ENCODE data around the gene CREB3L2. TPM values are rescaled to one million over a fixed set of nuclear protein-coding genes. Genes with fewer than 3 reads are reported as not detected.

Gene CREB3L2
- polyA plus RNA-seq, 3 donors, result 6.9 to 12.9 (median 11.9) TPM

GRCh38 chr7:137913985-137914384 is 87.9 kb downstream of the CREB3L2 start:
- Histone ChIP-seq H3K27me3 (ENCODE audit: control insufficient read depth in 2 of 2, insufficient read depth in 2 of 2, low read length in 2 of 2) (no peaks in the 10 kb centered on the region), H3K27ac (ENCODE audit: low read depth in 1 of 2, low read length in 2 of 2) (no peak overlapping the region), H2AFZ (ENCODE audit: insufficient read depth, low read depth, low read length, poor library complexity, severe bottlenecking) (no peak overlapping the region), H3K9ac (ENCODE audit: insufficient read depth, low read length, poor library complexity, severe bottlenecking) (no peak overlapping the region), H3K4me3 (replicated peaks in 1 of 3; ENCODE audit: low read depth in 2 of 3, low read length in 3 of 3) (no peak overlapping the region), H4K20me1 (ENCODE audit: insufficient read depth, low read length) (peaks cover 9% of the 10 kb centered on the region), H3K4me1 (ENCODE audit: control insufficient read depth in 1 of 2, insufficient read depth in 2 of 2, low read length in 2 of 2) (no peaks in the 10 kb centered on the region), H3K4me2 (replicated peaks; ENCODE audit: extremely low read depth, low read length, poor library complexity, severe bottlenecking) (no peak overlapping the region), H3K36me3 (replicated peaks in 1 of 2; ENCODE audit: control insufficient read depth in 1 of 2, insufficient read depth in 2 of 2, low read length in 2 of 2) (peaks cover 72 to 93% of the 10 kb centered on the region in 2 donors), H3K79me2 (ENCODE audit: insufficient read depth, low read length) (peaks cover 29% of the 10 kb centered on the region), H3K9me3 (replicated peaks in 1 of 2; ENCODE audit: control insufficient read depth in 1 of 2, insufficient read depth in 1 of 2, low read length in 2 of 2) (no peaks in the 10 kb centered on the region)
- H3K27me3 Mint-ChIP-seq (ENCODE audit: low read depth in 3 of 3), result peaks cover 0 to 2% (median 0%) of the 10 kb centered on the region in 3 donors
- peaks cover 73 to 86% of the 10 kb centered on the region in 2 donors for H3K36me3 Mint-ChIP-seq
- peak overlapping the region in 1 of 7 donors; percentile 77 for H3K27ac Mint-ChIP-seq
- no CpG with 5 or more reads among the region's 4 CpGs for WGBS (ENCODE audit: insufficient coverage)
- H3K4me1 Mint-ChIP-seq, result no peaks in the 10 kb centered on the region
- no peak for DNase-seq
- H3K4me3 Mint-ChIP-seq, result no peak overlapping the region
- TF ChIP-seq CTCF (IDR thresholded peaks at IDR 0.05), result no peak
- intact Hi-C loops (cut with micrococcal nuclease), result no loop called here
- no peaks in the 10 kb centered on the region for H3K9me3 Mint-ChIP-seq

GRCh38 chr7:137909042-137909441 is 92.8 kb downstream of the CREB3L2 start:
- no peak overlapping the region for H3K9ac ChIP-seq (ENCODE audit: insufficient read depth, low read length, poor library complexity, severe bottlenecking)
- WGBS (ENCODE audit: insufficient coverage), result 95% methylated on average over 5 of the region's 11 CpGs
- H3K79me2 ChIP-seq (ENCODE audit: insufficient read depth, low read length), result no peaks in the 10 kb centered on the region
- Mint-ChIP-seq H3K9me3 (peaks cover 0 to 1% (median 0%) of the 10 kb centered on the region in 7 donors), H3K36me3 (peaks cover 81 to 92% of the 10 kb centered on the region in 2 donors), H3K4me1 (peaks cover under 1% of the 10 kb centered on the region), H3K27ac (peak overlapping the region in 2 of 7 donors; percentile 32 to 45), H3K4me3 (no peak overlapping the region), H3K27me3 (ENCODE audit: low read depth in 3 of 3) (peaks cover 0 to 3% (median 2%) of the 10 kb centered on the region in 3 donors)
- H3K27ac ChIP-seq (ENCODE audit: low read depth in 1 of 2, low read length in 2 of 2), result no peak overlapping the region
- H2AFZ ChIP-seq (ENCODE audit: insufficient read depth, low read depth, low read length, poor library complexity, severe bottlenecking), result no peak overlapping the region
- no peaks in the 10 kb centered on the region for H4K20me1 ChIP-seq (ENCODE audit: insufficient read depth, low read length)
- no peaks in the 10 kb centered on the region for H3K9me3 ChIP-seq (replicated peaks in 1 of 2; ENCODE audit: control insufficient read depth in 1 of 2, insufficient read depth in 1 of 2, low read length in 2 of 2)
- TF ChIP-seq CTCF (IDR thresholded peaks at IDR 0.05), result no peak
- peaks cover 74 to 97% of the 10 kb centered on the region in 2 donors for H3K36me3 ChIP-seq (replicated peaks in 1 of 2; ENCODE audit: control insufficient read depth in 1 of 2, insufficient read depth in 2 of 2, low read length in 2 of 2)
- H3K4me1 ChIP-seq (ENCODE audit: control insufficient read depth in 1 of 2, insufficient read depth in 2 of 2, low read length in 2 of 2), result peaks cover 0 to under 1% of the 10 kb centered on the region in 2 donors
- intact Hi-C loops (cut with micrococcal nuclease), result loop anchor here in 1 of 2 donors (10.0 kb wide), 1 partner anchor 826 kb away; no protein-coding TSS in a partner anchor
- H3K4me2 ChIP-seq (replicated peaks; ENCODE audit: extremely low read depth, low read length, poor library complexity, severe bottlenecking), result no peak overlapping the region
- no peak overlapping the region for H3K4me3 ChIP-seq (replicated peaks in 1 of 3; ENCODE audit: low read depth in 2 of 3, low read length in 3 of 3)
- no peaks in the 10 kb centered on the region for H3K27me3 ChIP-seq (ENCODE audit: control insufficient read depth in 2 of 2, insufficient read depth in 2 of 2, low read length in 2 of 2)
- DNase-seq, result no peak

Measured in CD14-positive monocyte (primary cell).